ENCODE data around the gene TBCB. TPM values are rescaled to one million over a fixed set of nuclear protein-coding genes. Genes with fewer than 3 reads are reported as not detected.

The TBCB gene
- polyA plus RNA-seq, 1 experiment: 186 TPM

DNA sequence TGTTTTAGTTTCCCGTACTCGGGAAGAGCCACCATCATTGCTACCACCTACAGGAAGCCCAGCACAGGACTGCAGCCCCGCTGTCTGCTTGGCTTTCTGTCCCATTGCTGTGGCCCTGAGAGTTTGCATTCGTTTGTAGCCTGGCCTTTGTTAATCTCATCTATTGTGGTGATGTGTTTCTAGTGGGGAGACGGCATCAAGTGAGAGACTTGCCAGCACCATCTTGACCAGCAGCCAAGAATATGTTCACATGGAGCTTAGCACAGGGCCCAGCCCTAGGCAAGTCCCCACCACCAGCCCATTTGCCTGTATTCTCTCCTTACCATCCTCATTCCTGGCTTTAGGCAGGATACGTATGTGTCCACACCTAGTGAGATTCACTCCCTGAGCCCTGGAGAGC lies 21.6 kb upstream of the TBCB start:
- H3K27ac ChIP-seq (ENCODE audit: low read depth, low read length): no peak overlapping the region
- TF ChIP-seq CTCF (IDR thresholded peaks at IDR 0.05; ENCODE audit: low read depth, low read length): no peak
- DNase-seq (ENCODE audit: low read depth, low spot score): no peak
- POLR2A ChIA-PET: no interaction called here
- H3K9me3 ChIP-seq (ENCODE audit: control insufficient read depth, insufficient read depth, low read length): no peaks in the 10 kb centered on the region
- H3K27me3 ChIP-seq (ENCODE audit: control insufficient read depth, insufficient read depth, low read length): no peaks in the 10 kb centered on the region
- CTCF ChIA-PET: no interaction called here
- no peak overlapping the region for H3K4me3 ChIP-seq (ENCODE audit: low read depth, low read length)

GRCh38 chr19:36097036-36097435 lies 18.2 kb upstream of the TBCB start:
- no peak for DNase-seq (ENCODE audit: low read depth, low spot score)
- Histone ChIP-seq H3K9me3 (ENCODE audit: control insufficient read depth, insufficient read depth, low read length) (no peaks in the 10 kb centered on the region), H3K4me3 (ENCODE audit: low read depth, low read length) (no peak overlapping the region), H3K27me3 (ENCODE audit: control insufficient read depth, insufficient read depth, low read length) (no peaks in the 10 kb centered on the region), H3K27ac (ENCODE audit: low read depth, low read length) (no peak overlapping the region)
- CTCF ChIA-PET: no interaction called here
- no peak for TF ChIP-seq CTCF (IDR thresholded peaks at IDR 0.05; ENCODE audit: low read depth, low read length)
- POLR2A ChIA-PET: no interaction called here

DNA sequence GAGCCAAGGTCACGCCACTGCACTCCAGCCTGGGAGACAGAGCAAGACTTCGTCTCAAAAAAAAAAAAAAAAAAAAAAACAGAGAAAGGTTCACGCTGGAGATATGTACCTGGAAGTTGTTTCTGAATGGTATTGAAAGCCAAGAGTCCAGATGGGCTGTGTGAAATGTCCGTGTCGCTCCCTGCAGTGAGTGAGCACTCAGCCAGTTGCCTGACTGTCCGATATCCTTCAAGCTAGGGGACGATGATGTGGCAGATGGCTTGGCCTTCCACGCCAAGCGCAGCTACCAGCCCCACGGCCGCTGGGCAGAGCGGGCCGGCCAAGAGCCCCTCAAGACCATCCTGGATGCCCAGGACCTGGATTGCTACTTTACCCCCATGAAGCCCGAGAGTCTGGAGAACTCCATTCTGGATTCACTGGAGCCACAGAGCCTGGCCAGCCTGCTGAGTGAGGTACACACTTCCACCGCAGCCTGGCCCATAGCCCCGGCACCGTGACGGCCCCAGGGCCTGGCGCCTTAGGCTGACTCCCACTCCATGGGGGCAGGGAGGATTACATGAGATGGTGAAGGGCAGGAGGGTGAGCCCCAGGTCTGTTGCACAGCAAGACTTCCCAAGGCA lies 16.0 kb upstream of the TBCB start:
- H3K4me3 ChIP-seq (ENCODE audit: low read depth, low read length): no peak overlapping the region
- H3K9me3 ChIP-seq (ENCODE audit: control insufficient read depth, insufficient read depth, low read length): no peaks in the 10 kb centered on the region
- no peak for DNase-seq (ENCODE audit: low read depth, low spot score)
- CTCF ChIA-PET: interaction anchor here (1.1 kb wide), 1 partner anchor 9 kb away, joined by 5 read pairs; no protein-coding TSS in a partner anchor
- TF ChIP-seq CTCF (IDR thresholded peaks at IDR 0.05; ENCODE audit: low read depth, low read length): no peak
- no peaks in the 10 kb centered on the region for H3K27me3 ChIP-seq (ENCODE audit: control insufficient read depth, insufficient read depth, low read length)
- no peak overlapping the region for H3K27ac ChIP-seq (ENCODE audit: low read depth, low read length)
- POLR2A ChIA-PET: no interaction called here

DNA sequence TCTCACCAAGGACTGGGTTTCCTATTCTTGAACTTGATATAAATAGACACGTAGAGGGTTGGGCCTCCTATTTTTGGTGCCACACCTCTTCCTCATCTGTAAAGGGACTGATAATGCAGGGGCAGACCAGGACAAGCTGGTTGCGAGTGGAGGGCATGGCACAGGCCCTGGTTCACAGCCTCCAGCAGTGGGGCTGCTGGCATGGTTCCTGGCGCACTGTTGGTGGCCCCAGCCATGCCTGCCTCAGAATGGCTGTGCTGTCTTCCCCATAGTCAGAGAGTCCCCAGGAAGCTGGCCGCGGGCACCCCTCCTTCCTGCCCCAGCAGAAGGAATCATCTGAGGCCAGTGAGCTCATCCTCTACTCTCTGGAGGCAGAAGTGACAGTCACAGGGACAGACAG lies 14.8 kb upstream of the TBCB start:
- Histone ChIP-seq H3K4me3 (ENCODE audit: low read depth, low read length) (no peak overlapping the region), H3K9me3 (ENCODE audit: control insufficient read depth, insufficient read depth, low read length) (no peaks in the 10 kb centered on the region), H3K27ac (ENCODE audit: low read depth, low read length) (no peak overlapping the region), H3K27me3 (ENCODE audit: control insufficient read depth, insufficient read depth, low read length) (no peaks in the 10 kb centered on the region)
- no peak for DNase-seq (ENCODE audit: low read depth, low spot score)
- TF ChIP-seq CTCF (IDR thresholded peaks at IDR 0.05; ENCODE audit: low read depth, low read length): no peak
- POLR2A ChIA-PET: no interaction called here
- CTCF ChIA-PET: interaction anchor here (1.1 kb wide), 1 partner anchor 8 kb away, joined by 5 read pairs; no protein-coding TSS in a partner anchor

- no peak for TF ChIP-seq CTCF (IDR thresholded peaks at IDR 0.05; ENCODE audit: low read depth, low read length)
- ChIA-PET CTCF (no interaction called here), POLR2A (no interaction called here)
- no peaks in the 10 kb centered on the region for H3K27me3 ChIP-seq (ENCODE audit: control insufficient read depth, insufficient read depth, low read length)
- H3K27ac ChIP-seq (ENCODE audit: low read depth, low read length): no peak overlapping the region
- no peak overlapping the region for H3K4me3 ChIP-seq (ENCODE audit: low read depth, low read length)
- no peaks in the 10 kb centered on the region for H3K9me3 ChIP-seq (ENCODE audit: control insufficient read depth, insufficient read depth, low read length)
- no peak for DNase-seq (ENCODE audit: low read depth, low spot score)
These were observed 13.5 kb upstream of the TBCB start for GRCh38 chr19:36101550-36102327.
